H1 (cell line): Measurements from ENCODE around the gene TMC6. TPM values are rescaled to one million over a fixed set of nuclear protein-coding genes. Genes with fewer than 3 reads are reported as not detected.

Source experiments
- CTCF ChIA-PET: fragments of 300-600 bp; sonication (Branson Sonifier 250); formaldehyde crosslinking; loops from one replicate; lab custom pipeline; 2021; ENCODE audit not compliant: partially characterized antibody; lab: Charles Lee
- POLR2A ChIA-PET: fragments of 300-600 bp; sonication (Branson Sonifier 250); formaldehyde crosslinking; loops from one replicate; lab custom pipeline; 2021; ENCODE audit warnings: inconsistent platforms; ENCODE audit not compliant: partially characterized antibody; lab: Charles Lee
- DNase-seq, 2 experiments: peaks; one replicate each; pipeline versions ENCODE4 v3.0.0 to v3.0.0-alpha.2; 2010 to 2022; ENCODE audit warnings: low spot score in 2 of 2, low read depth in 1 of 2, mixed read lengths in 1 of 2
- FAIRE-seq: peaks from 2 replicates; lab custom pipeline; 2011; peaks lifted over from hg19 to GRCh38; lab: Jason Lieb, UNC
- H2AFZ ChIP-seq: 2 replicates; pipeline ENCODE4 v1.8.1; 2012; ENCODE audit warnings: low read length, inconsistent platforms
- H2AK5ac ChIP-seq: 2 replicates; pipeline ENCODE4 v1.6.1; 2013; ENCODE audit warnings: low read depth, low read length
- H2BK120ac ChIP-seq: replicated peaks from 2 replicates; pipeline ENCODE3; 2013; ENCODE audit warnings: low read depth, low read length, inconsistent platforms
- H2BK12ac ChIP-seq: 2 replicates; pipeline ENCODE4 v1.6.1; 2013; ENCODE audit warnings: low read depth, low read length
- H2BK15ac ChIP-seq: 2 replicates; pipeline ENCODE4 v1.6.1; 2013; ENCODE audit warnings: low read length
- H2BK20ac ChIP-seq: 2 replicates; pipeline ENCODE4 v1.6.1; 2013; ENCODE audit warnings: low read length
- H2BK5ac ChIP-seq: 2 replicates; pipeline ENCODE4 v1.6.1; 2013; ENCODE audit warnings: low read depth, low read length
- H3K14ac ChIP-seq: 2 replicates; pipeline ENCODE4 v1.6.1; 2013; ENCODE audit warnings: inconsistent platforms; ENCODE audit not compliant: insufficient read length
- H3K18ac ChIP-seq: 2 replicates; pipeline ENCODE4 v1.6.1; 2013; ENCODE audit warnings: low read length; ENCODE audit errors: extremely low read depth
- H3K23ac ChIP-seq: 2 replicates; pipeline ENCODE4 v1.6.1; 2013; ENCODE audit warnings: inconsistent platforms; ENCODE audit not compliant: insufficient read length
- H3K23me2 ChIP-seq: 2 replicates; pipeline ENCODE4 v1.6.1; 2013; ENCODE audit warnings: low read depth, low read length
- H3K27ac ChIP-seq: 2 replicates; pipeline ENCODE4 v1.6.1; 2011; ENCODE audit warnings: low read depth, low read length, inconsistent platforms
- H3K27me3 ChIP-seq, 4 experiments: replicated peaks in 1 of 4; 1 replicate in 1 of 4; 2 replicates in 3 of 4; pipeline versions ENCODE4 v1.6.1 to v1.8.1; 2011 to 2013; ENCODE audit warnings: low read length in 3 of 4, mild to moderate bottlenecking in 3 of 4, inconsistent platforms in 2 of 4, mixed read lengths in 2 of 4, moderate library complexity in 1 of 4; ENCODE audit not compliant: control insufficient read depth in 3 of 4, insufficient read depth in 3 of 4; ENCODE audit errors: extremely low read depth in 1 of 4
- H3K36me3 ChIP-seq, 4 experiments: 2 replicates each; pipeline versions ENCODE4 v1.6.1 to v1.8.1; 2011 to 2013; ENCODE audit warnings: mild to moderate bottlenecking in 4 of 4, low read length in 3 of 4, moderate library complexity in 2 of 4, control low read depth in 1 of 4, inconsistent platforms in 1 of 4; ENCODE audit not compliant: insufficient read depth in 4 of 4, control insufficient read depth in 2 of 4
- H3K4ac ChIP-seq: replicated peaks from 2 replicates; pipeline ENCODE3; 2013; ENCODE audit warnings: low read length, low read depth, mixed read lengths, inconsistent platforms; ENCODE audit not compliant: insufficient read length
- H3K4me1 ChIP-seq, 4 experiments: replicated peaks in 1 of 4; 1 replicate in 1 of 4; 2 replicates in 3 of 4; pipeline versions ENCODE4 v1.6.1 to v1.8.1; 2011 to 2013; ENCODE audit warnings: low read length in 3 of 4, inconsistent platforms in 2 of 4, mixed read lengths in 1 of 4; ENCODE audit not compliant: insufficient read depth in 4 of 4, control insufficient read depth in 3 of 4
- H3K4me2 ChIP-seq, 2 experiments: 2 replicates each; pipeline versions ENCODE4 v1.6.1 to v1.8.1; 2011 to 2013; ENCODE audit warnings: low read depth in 2 of 2, low read length in 2 of 2, control low read depth in 1 of 2, inconsistent platforms in 1 of 2, mild to moderate bottlenecking in 1 of 2; ENCODE audit not compliant: insufficient read depth in 1 of 2
- H3K4me3 ChIP-seq, 4 experiments: fragments of 200-600, 300-600 bp in 1 of 4; sonication (generic), shearing (Covaris generic), sonication (Bioruptor Twin) in 1 of 4; 2 replicates each; pipeline versions ENCODE4 v1.5.1 to v1.8.1; 2011 to 2016; ENCODE audit warnings: low read length in 4 of 4, low read depth in 3 of 4, control low read depth in 2 of 4, inconsistent platforms in 2 of 4, mild to moderate bottlenecking in 2 of 4, mixed read lengths in 1 of 4, moderate library complexity in 1 of 4; ENCODE audit not compliant: insufficient read depth in 2 of 4; ENCODE audit errors: extremely low read depth in 1 of 4
- H3K56ac ChIP-seq: replicated peaks from 2 replicates; pipeline ENCODE3; 2013; ENCODE audit warnings: low read depth, mild to moderate bottlenecking, mixed read lengths, low read length, inconsistent platforms; ENCODE audit not compliant: insufficient read length
- H3K79me1 ChIP-seq: 2 replicates; pipeline ENCODE4 v1.6.1; 2013; ENCODE audit warnings: low read depth, low read length, control low read depth
- H3K79me2 ChIP-seq, 2 experiments: 2 replicates each; pipeline versions ENCODE4 v1.6.1 to v1.8.1; 2012 to 2013; ENCODE audit warnings: low read length in 2 of 2, mild to moderate bottlenecking in 2 of 2, inconsistent platforms in 1 of 2; ENCODE audit not compliant: insufficient read depth in 2 of 2, control insufficient read depth in 1 of 2
- H3K9ac ChIP-seq, 4 experiments: replicated peaks in 1 of 4; 1 replicate in 1 of 4; 2 replicates in 3 of 4; pipeline versions ENCODE4 v1.6.1 to v1.8.1; 2011 to 2013; ENCODE audit warnings: low read depth in 3 of 4, low read length in 3 of 4, control low read depth in 2 of 4, mild to moderate bottlenecking in 2 of 4, moderate library complexity in 2 of 4, inconsistent platforms in 1 of 4; ENCODE audit errors: extremely low read depth in 1 of 4
- H3K9me3 ChIP-seq, 2 experiments: 2 replicates each; pipeline versions ENCODE4 v1.6.1 to v1.8.1; 2012 to 2013; ENCODE audit warnings: mild to moderate bottlenecking in 2 of 2, moderate library complexity in 2 of 2, control low read depth in 1 of 2, inconsistent platforms in 1 of 2, low read depth in 1 of 2, low read length in 1 of 2, mixed read lengths in 1 of 2; ENCODE audit not compliant: insufficient read depth in 2 of 2
- H4K20me1 ChIP-seq, 2 experiments: replicated peaks in 1 of 2; 2 replicates each; pipeline versions ENCODE3 to v1.8.1; 2011 to 2013; ENCODE audit warnings: inconsistent platforms in 2 of 2, low read length in 2 of 2, mild to moderate bottlenecking in 1 of 2; ENCODE audit not compliant: insufficient read depth in 2 of 2, control insufficient read depth in 1 of 2
- H4K5ac ChIP-seq: 2 replicates; pipeline ENCODE4 v1.6.1; 2013; ENCODE audit warnings: low read length, low read depth, mixed read lengths, inconsistent platforms; ENCODE audit not compliant: insufficient read length
- H4K8ac ChIP-seq: 2 replicates; pipeline ENCODE4 v1.8.0; 2013; ENCODE audit warnings: mild to moderate bottlenecking, moderate library complexity, low read length, inconsistent platforms; ENCODE audit not compliant: insufficient read depth; ENCODE audit errors: extremely low read depth
- H4K91ac ChIP-seq: replicated peaks from 2 replicates; pipeline ENCODE3; 2013; ENCODE audit warnings: low read length, mixed read lengths, inconsistent platforms; ENCODE audit not compliant: insufficient read length
- CHD2 ChIP-seq: IDR thresholded peaks from 2 replicates; pipeline ENCODE4 v1.6.1; 2012; ENCODE audit warnings: low read length, improper control_type of control experiment
- EP300 ChIP-seq, 2 experiments: IDR thresholded peaks; 1 replicate in 1 of 2; 2 replicates in 1 of 2; pipeline ENCODE4 v1.6.1; 2011 to 2012; ENCODE audit warnings: low read depth in 2 of 2, low read length in 2 of 2, mild to moderate bottlenecking in 2 of 2, borderline replicate concordance in 1 of 2, inconsistent platforms in 1 of 2, moderate library complexity in 1 of 2
- NRF1 ChIP-seq: IDR thresholded peaks from 2 replicates; pipeline ENCODE4 v1.6.1; 2011; ENCODE audit warnings: mild to moderate bottlenecking, low read depth, low read length, improper control_type of control experiment
- POLR2A ChIP-seq, 2 experiments: IDR thresholded peaks; 1 replicate in 1 of 2; 2 replicates in 1 of 2; pipeline ENCODE4 v1.6.1; 2011; ENCODE audit warnings: low read depth in 2 of 2, low read length in 2 of 2, mild to moderate bottlenecking in 2 of 2; ENCODE audit errors: control extremely low read depth in 1 of 2
- SIN3A ChIP-seq, 2 experiments: IDR thresholded peaks in 1 of 2; conservative IDR thresholded peaks in 1 of 2; 2 replicates each; pipeline ENCODE4 v1.6.1; 2011 to 2012; ENCODE audit warnings: low read length in 2 of 2, improper control_type of control experiment in 1 of 2, low read depth in 1 of 2, mild to moderate bottlenecking in 1 of 2
- SP4 ChIP-seq: IDR thresholded peaks from 2 replicates; pipeline ENCODE4 v1.6.1; 2012; ENCODE audit warnings: low read length, inconsistent platforms
- YY1 ChIP-seq: IDR thresholded peaks from 2 replicates; pipeline ENCODE4 v1.6.1; 2011; ENCODE audit warnings: low read depth, mild to moderate bottlenecking, low read length
- WGBS, 2 experiments: shearing (Covaris generic) in 1 of 2; methylation state at CpG; one replicate each; pipeline versions ENCODE4 v1.1.6 to v1.1.7; 2013 to 2015; ENCODE audit warnings: low lambda C conversion rate in 2 of 2, mixed read lengths in 2 of 2, inconsistent platforms in 1 of 2, low coverage in 1 of 2, missing lambda C conversion rate in 1 of 2; ENCODE audit not compliant: insufficient replicate concordance in 2 of 2, insufficient coverage in 1 of 2, insufficient read length in 1 of 2; ENCODE audit errors: extremely low coverage in 1 of 2, missing lambda C conversion rate in 1 of 2; 5-methylcytosine and 5-hydroxymethylcytosine counted together
- polyA plus RNA-seq, 7 experiments: library from polyadenylated mRNA; depleted of rRNA in 3 of 7; stranded (reverse) in 5 of 7; unstranded in 2 of 7; fragments of >200 nt in 5 of 7; fragments of 200-250 nt in 2 of 7; gene quantifications; 1 replicate in 5 of 7; 2 replicates in 1 of 7; 4 replicates in 1 of 7; pipeline versions ENCODE4 v1.2.1 to v1.2.3, GENCODE V29; 2011 to 2013; ENCODE audit warnings: missing spikeins in 2 of 7, mixed read lengths in 2 of 7
- total RNA-seq: library from RNA; stranded (reverse); fragmentation: NEBNext Ultra II Directional; extraction: Animal tissue kit (Norgen Biotek cat#: 25700); gene quantifications from 2 replicates; pipeline ENCODE4 v1.2.1, GENCODE V29; 2021

Gene TMC6
- total and polyA plus RNA-seq, 2 of the 8 experiments (the other 6 are each of a cell fraction or from before 2014, with no cell fraction given), result 39.4 to 77.6 TPM

DNA sequence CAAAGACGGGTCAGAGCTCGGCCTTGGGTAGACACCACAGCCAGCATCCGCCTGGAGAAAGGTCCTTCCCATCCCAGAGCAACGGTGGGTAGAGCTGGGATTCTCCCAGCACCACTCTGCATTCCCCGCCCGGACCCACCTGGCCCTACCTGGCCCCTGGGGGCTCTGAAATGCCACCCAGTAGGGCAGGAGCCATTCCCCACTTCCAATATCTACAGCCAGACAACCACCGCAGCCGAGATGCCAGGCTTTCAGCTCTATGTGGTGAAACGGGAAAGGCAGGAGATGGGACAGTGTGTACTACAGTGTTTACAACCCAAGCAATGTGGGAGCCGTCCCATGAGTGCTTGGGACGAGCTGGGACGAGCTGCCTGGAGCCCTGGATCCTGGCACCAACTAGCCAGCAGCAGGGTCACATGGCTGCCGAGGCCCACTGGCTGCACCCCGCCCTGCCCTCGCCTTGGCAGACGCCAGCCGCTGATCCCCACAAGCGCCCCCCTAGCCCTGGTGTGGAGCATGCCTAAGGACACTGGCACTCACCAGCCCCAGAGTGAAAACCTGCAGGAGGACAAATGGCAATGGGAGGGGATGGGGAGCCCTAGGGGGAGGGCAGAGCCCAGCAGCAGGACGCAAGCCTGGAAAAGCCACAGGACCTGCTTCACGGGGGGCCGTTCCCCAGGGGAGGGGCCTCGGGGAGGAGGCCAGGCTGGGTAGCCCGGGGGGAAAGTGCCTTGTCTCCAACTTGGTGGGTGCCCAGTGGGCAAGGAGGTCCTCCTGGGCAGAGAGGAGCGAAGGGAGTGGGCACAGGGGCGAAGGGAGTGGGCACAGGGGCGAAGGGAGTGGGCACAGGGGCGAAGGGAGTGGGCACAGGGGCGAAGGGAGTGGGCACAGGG lies 13.5 kb downstream of the TMC6 start:
- CTCF ChIA-PET, result interaction anchor here (0.6 to 5.2 kb wide), 13 partner anchors 9 to 136 kb away, joined by 3 to 33 read pairs (median 4); partner anchors contain the start of genes BIRC5, TMC6 and TMC8
- Histone ChIP-seq H4K91ac (no peak overlapping the region), H3K18ac (no peak overlapping the region), H3K23ac (no peak overlapping the region), H3K27ac (no peak overlapping the region), H3K27me3 (no peaks in the 10 kb centered on the region), H3K4ac (no peak overlapping the region), H3K36me3 (peaks cover 0 to 4% (median 0%) of the 10 kb centered on the region in 4 experiments; a peak in 1 of 8 replicates), H2AFZ (no peak overlapping the region), H3K9me3 (no peaks in the 10 kb centered on the region), H3K9ac (no peak overlapping the region), H3K4me2 (no peak overlapping the region), H2BK5ac (no peak overlapping the region), H3K79me2 (no peaks in the 10 kb centered on the region)
- POLR2A ChIA-PET, result interaction anchor here (1.0 to 3.5 kb wide), 7 partner anchors 9 to 71 kb away, joined by 3 to 16 read pairs (median 4); partner anchors contain the start of genes TK1 and TMC6
- DNase-seq, result no peak
- no peak for TF ChIP-seq YY1
- TF ChIP-seq EP300 (IDR thresholded peaks at IDR 0.05; ENCODE audit: borderline replicate concordance in 1 of 2, low read depth in 2 of 2, low read length in 2 of 2), result no peak
- no peak for TF ChIP-seq CHD2
- no peak for TF ChIP-seq NRF1
- no peak for TF ChIP-seq SIN3A (conservative IDR thresholded peaks at IDR 0.05 in 1 of 2, IDR thresholded peaks at IDR 0.05 in 1 of 2; ENCODE audit: low read depth in 1 of 2, low read length in 2 of 2)
- TF ChIP-seq SP4, result no peak
- no peak for TF ChIP-seq POLR2A (IDR thresholded peaks at IDR 0.05; ENCODE audit: control extremely low read depth in 1 of 2, low read depth in 2 of 2, low read length in 2 of 2)
- TF ChIP-seq, all 59 proteins: peak for 0
- H2BK120ac ChIP-seq, result no peak overlapping the region
- 83% methylated on average over 12 of the region's 28 CpGs; no CpG with 5 or more reads in 1 of the 2 experiments for WGBS, 2 experiments
- H2AK5ac ChIP-seq, result no peak overlapping the region
- H3K4me1 ChIP-seq, result no peaks in the 10 kb centered on the region; a peak in 1 of 7 replicates
- FAIRE-seq, result no peak
- H4K5ac ChIP-seq, result no peak overlapping the region
- H3K4me3 ChIP-seq, result no peak overlapping the region
- H3K79me1 ChIP-seq, result no peaks in the 10 kb centered on the region
- H2BK20ac ChIP-seq, result no peak overlapping the region
- no peaks in the 10 kb centered on the region for H3K23me2 ChIP-seq
- no peak overlapping the region for H2BK12ac ChIP-seq
- H4K8ac ChIP-seq, result no peak overlapping the region
- no peak overlapping the region for H3K14ac ChIP-seq
- H3K56ac ChIP-seq, result no peak overlapping the region
- H2BK15ac ChIP-seq, result no peak overlapping the region
- H4K20me1 ChIP-seq, result peaks cover 3 to 4% of the 10 kb centered on the region in 2 experiments
